IMR-90 (cell line): ENCODE measurements around the gene GM2A. TPM values are rescaled to one million over a fixed set of nuclear protein-coding genes. Genes with fewer than 3 reads are reported as not detected.

ENCODE experiments used
- ATAC-seq: fragments of 200-7000 bp; cut with Tn5 transposase; 2 replicates; pipeline ENCODE4 v1.9.1; 2020; ENCODE audit warnings: low read depth, mild to moderate bottlenecking, moderate library complexity
- BruUV-seq: library from RNA; stranded (reverse); fragments of 400-500 nt; replicated peaks from 2 replicates; lab custom pipeline; 2021; lab: Mats Ljungman, UMichigan
- CTCF ChIA-PET: fragments of 300-600 bp; formaldehyde crosslinking; extraction: SDS; loops from one replicate; lab custom pipeline; 2021; ENCODE audit warnings: antibody characterized with exemption; lab: Yijun Ruan, JAX
- POLR2A ChIA-PET: fragments of 300-600 bp; sonication (Branson Sonifier 250); formaldehyde crosslinking; loops from one replicate; lab custom pipeline; 2022; ENCODE audit warnings: antibody characterized with exemption; ENCODE audit not compliant: unreplicated experiment; lab: Charles Lee
- DNase-seq: peaks from one replicate; pipeline ENCODE4 v3.0.0; 2013
- H2AFZ ChIP-seq: replicated peaks from 2 replicates; pipeline ENCODE3; 2013; ENCODE audit warnings: low read length, mild to moderate bottlenecking; ENCODE audit not compliant: poor library complexity
- H2AK5ac ChIP-seq: 2 replicates; pipeline ENCODE4 v1.6.1; 2013; ENCODE audit warnings: low read depth, low read length, inconsistent platforms
- H2AK9ac ChIP-seq: replicated peaks from 2 replicates; pipeline ENCODE3; 2013; ENCODE audit warnings: mild to moderate bottlenecking, low read depth, low read length, moderate library complexity; ENCODE audit not compliant: poor library complexity
- H2BK120ac ChIP-seq: 2 replicates; pipeline ENCODE4 v1.6.1; 2013; ENCODE audit warnings: low read depth, low read length, inconsistent platforms
- H2BK15ac ChIP-seq: 3 replicates; pipeline ENCODE4 v1.6.1; 2013; ENCODE audit warnings: low read depth, low read length, inconsistent platforms
- H2BK20ac ChIP-seq: 2 replicates; pipeline ENCODE4 v1.6.1; 2013; ENCODE audit warnings: low read depth, mild to moderate bottlenecking, inconsistent platforms, low read length, moderate library complexity
- H2BK5ac ChIP-seq: 2 replicates; pipeline ENCODE4 v1.6.1; 2013; ENCODE audit warnings: mild to moderate bottlenecking, low read depth, low read length, inconsistent platforms; ENCODE audit not compliant: poor library complexity, severe bottlenecking
- H3K14ac ChIP-seq: replicated peaks from 2 replicates; pipeline ENCODE4 v1.6.1; 2013; ENCODE audit warnings: low read depth, low read length, inconsistent platforms
- H3K18ac ChIP-seq: 2 replicates; pipeline ENCODE4 v1.6.1; 2013; ENCODE audit warnings: low read depth, low read length, control low read depth
- H3K23ac ChIP-seq: 2 replicates; pipeline ENCODE4 v1.6.1; 2013; ENCODE audit warnings: low read depth, low read length, inconsistent platforms
- H3K27ac ChIP-seq: 2 replicates; pipeline ENCODE4 v1.5.1; 2013; ENCODE audit warnings: mild to moderate bottlenecking, control low read depth, low read length; ENCODE audit not compliant: insufficient read depth
- H3K27me3 ChIP-seq: 2 replicates; pipeline ENCODE4 v1.6.1; 2013; ENCODE audit warnings: low read length; ENCODE audit not compliant: control insufficient read depth, insufficient read depth
- H3K36me3 ChIP-seq: 2 replicates; pipeline ENCODE4 v1.6.1; 2013; ENCODE audit warnings: low read length, mixed read lengths; ENCODE audit not compliant: control insufficient read depth, insufficient read depth
- H3K4ac ChIP-seq: 2 replicates; pipeline ENCODE4 v1.6.1; 2013; ENCODE audit warnings: low read depth, low read length, inconsistent platforms
- H3K4me1 ChIP-seq: 2 replicates; pipeline ENCODE4 v1.6.1; 2013; ENCODE audit warnings: low read length, mixed read lengths; ENCODE audit not compliant: control insufficient read depth, insufficient read depth
- H3K4me2 ChIP-seq: 2 replicates; pipeline ENCODE4 v1.6.1; 2013; ENCODE audit warnings: low read depth, mild to moderate bottlenecking, control low read depth, low read length, moderate library complexity
- H3K4me3 ChIP-seq: 2 replicates; pipeline ENCODE4 v1.5.1; 2013; ENCODE audit warnings: low read depth, mild to moderate bottlenecking, control low read depth, low read length, moderate library complexity; ENCODE audit not compliant: insufficient read depth
- H3K56ac ChIP-seq: 2 replicates; pipeline ENCODE4 v1.6.1; 2013; ENCODE audit warnings: low read length, inconsistent platforms; ENCODE audit not compliant: insufficient read depth; ENCODE audit errors: extremely low read depth
- H3K79me1 ChIP-seq, 2 experiments: 2 replicates each; pipeline ENCODE4 v1.6.1; 2013; ENCODE audit warnings: low read length in 2 of 2, inconsistent platforms in 1 of 2, low read depth in 1 of 2
- H3K9ac ChIP-seq: 2 replicates; pipeline ENCODE4 v1.6.1; 2013; ENCODE audit warnings: low read depth, low read length, control low read depth
- H3K9me1 ChIP-seq: 2 replicates; pipeline ENCODE4 v1.6.1; 2013; ENCODE audit warnings: low read length, inconsistent platforms; ENCODE audit not compliant: insufficient read depth
- H3K9me3 ChIP-seq: 2 replicates; pipeline ENCODE4 v1.6.1; 2013; ENCODE audit warnings: low read length; ENCODE audit not compliant: control insufficient read depth, insufficient read depth
- H4K20me1 ChIP-seq: 2 replicates; pipeline ENCODE4 v1.6.1; 2013; ENCODE audit warnings: low read length, inconsistent platforms; ENCODE audit not compliant: insufficient read depth
- H4K5ac ChIP-seq: 2 replicates; pipeline ENCODE4 v1.6.1; 2013; ENCODE audit warnings: mild to moderate bottlenecking, low read depth, low read length, control low read depth
- H4K8ac ChIP-seq, 2 experiments: 2 replicates each; pipeline ENCODE4 v1.6.1; 2013; ENCODE audit warnings: low read depth in 2 of 2, low read length in 2 of 2, control low read depth in 1 of 2, inconsistent platforms in 1 of 2
- H4K91ac ChIP-seq: 2 replicates; pipeline ENCODE4 v1.6.1; 2013; ENCODE audit warnings: low read depth, low read length, inconsistent platforms; ENCODE audit not compliant: insufficient read depth
- CEBPB ChIP-seq: IDR thresholded peaks from 2 replicates; pipeline ENCODE4 v1.6.1; 2012; ENCODE audit warnings: low read depth, low read length, improper control_type of control experiment
- NFE2L2 ChIP-seq: fragments of 150-350 bp; IDR thresholded peaks from 2 replicates; pipeline ENCODE4 v1.6.1; 2016; ENCODE audit warnings: low read depth, mild to moderate bottlenecking, low read length
- POLR2A ChIP-seq: IDR thresholded peaks from 2 replicates; pipeline ENCODE4 v1.6.1; 2012; ENCODE audit warnings: mild to moderate bottlenecking, low read depth, low read length
- RAD21 ChIP-seq: IDR thresholded peaks from 2 replicates; pipeline ENCODE4 v1.6.1; 2012; ENCODE audit warnings: low read length, improper control_type of control experiment
- RCOR1 ChIP-seq: IDR thresholded peaks from 2 replicates; pipeline ENCODE4 v1.6.1; 2012; ENCODE audit warnings: mild to moderate bottlenecking, low read length, improper control_type of control experiment; ENCODE audit not compliant: insufficient replicate concordance
- RFX5 ChIP-seq: IDR thresholded peaks from 2 replicates; pipeline ENCODE4 v1.8.0; 2012; ENCODE audit warnings: low read depth, mild to moderate bottlenecking, low read length, moderate library complexity
- SMC3 ChIP-seq: fragments of 150-350 bp; IDR thresholded peaks from 2 replicates; pipeline ENCODE4 v1.6.1; 2016; ENCODE audit warnings: low read depth, mild to moderate bottlenecking, antibody characterized with exemption, low read length, moderate library complexity
- WGBS, 2 experiments: methylation state at CpG; one replicate each; pipeline versions ENCODE4 v1.1.5 to v1.1.7; 2013; ENCODE audit warnings: missing lambda C conversion rate in 2 of 2; ENCODE audit not compliant: insufficient read length in 1 of 2; ENCODE audit errors: extremely low coverage in 2 of 2; 5-methylcytosine and 5-hydroxymethylcytosine counted together
- dilution Hi-C: fragments of 300-500 bp; cut with HindIII; formaldehyde crosslinking; loops from one replicate; pipeline ENCODE4 v1.14.3; 2018; ENCODE audit warnings: low sequenced_read_pairs; ENCODE audit not compliant: unreplicated experiment
- in situ Hi-C: fragments of 300-500 bp; cut with MboI; formaldehyde crosslinking; loops from 3 replicates; pipeline ENCODE4 v1.14.3; 2019; ENCODE audit warnings: low sequenced_read_pairs, inconsistent platforms, mixed read lengths
- intact Hi-C: fragments of 100-400 bp; cut with micrococcal nuclease; formaldehyde crosslinking; loops from 2 replicates; pipeline ENCODE4 v1.10.0; 2022
- polyA plus RNA-seq, 3 experiments: library from polyadenylated mRNA; depleted of rRNA; stranded (reverse); fragments of >200 nt; gene quantifications; 2 replicates each; pipeline ENCODE4 v1.2.3, GENCODE V29; 2012; ENCODE audit warnings: low replicate concordance in 1 of 3
- total RNA-seq: library from RNA; depleted of rRNA; stranded (reverse); fragments of >200 nt; gene quantifications from 2 replicates; pipeline ENCODE4 v1.2.3, GENCODE V29; 2012

Gene GM2A
- total and polyA plus RNA-seq, 2 of the 4 experiments (the other 2 are of a cell fraction), result 13.8 to 18.5 TPM

- intact Hi-C loops, result no loop called here
- H3K27ac ChIP-seq, result no peak overlapping the region
- no peak overlapping the region for H3K9ac ChIP-seq
- no peaks in the 10 kb centered on the region for H3K27me3 ChIP-seq
- H2AFZ ChIP-seq, result peak overlapping the region; percentile 2
- H3K4me3 ChIP-seq, result no peak overlapping the region
- ChIA-PET POLR2A (no interaction called here), CTCF (interaction anchor here (0.5 to 0.9 kb wide), 2 partner anchors 19 to 1068 kb away, joined by 3 read pairs; no protein-coding TSS in a partner anchor)
- no peak overlapping the region for H4K5ac ChIP-seq
- H3K79me1 ChIP-seq, result peaks cover 0 to 5% of the 10 kb centered on the region in 2 experiments; a peak in 2 of 4 replicates
- peak overlapping the region; percentile 57 for H2AK9ac ChIP-seq
- H3K4ac ChIP-seq, result no peak overlapping the region
- H3K18ac ChIP-seq, result no peak overlapping the region
- H3K56ac ChIP-seq, result no peak overlapping the region
- dilution Hi-C loops, result no loop called here
- no CpG with 5 or more reads among the region's 5 CpGs for WGBS, 2 experiments
- H3K9me1 ChIP-seq, result peaks cover 5% of the 10 kb centered on the region; the same call in 1 of the 2 replicates
- no peak overlapping the region for H2BK15ac ChIP-seq
- no peak overlapping the region for H2BK120ac ChIP-seq
- H3K23ac ChIP-seq, result no peak overlapping the region
- H2AK5ac ChIP-seq, result no peak overlapping the region
- in situ Hi-C loops, result no loop called here
- no peak overlapping the region for H2BK5ac ChIP-seq
- H3K4me1 ChIP-seq, result no peaks in the 10 kb centered on the region; the same call in 1 of the 2 replicates
- H2BK20ac ChIP-seq, result no peak overlapping the region
- H3K4me2 ChIP-seq, result no peak overlapping the region
- no TSS peak for BruUV-seq
- H4K8ac ChIP-seq, result no peak overlapping the region
- H3K36me3 ChIP-seq, result no peaks in the 10 kb centered on the region
- ATAC-seq (no peak; the same call in 1 of the 2 replicates), DNase-seq (peak; percentile 19)
- H3K14ac ChIP-seq, result no peak overlapping the region
- H4K91ac ChIP-seq, result no peak overlapping the region
- H3K9me3 ChIP-seq, result no peaks in the 10 kb centered on the region
- H4K20me1 ChIP-seq, result no peaks in the 10 kb centered on the region
- no peak for TF ChIP-seq RFX5
- TF ChIP-seq NFE2L2, result no peak
- no peak for TF ChIP-seq POLR2A
- TF ChIP-seq RAD21, result no peak
- TF ChIP-seq SMC3, result no peak
- no peak; the same call in 1 of the 2 replicates for TF ChIP-seq CEBPB
- no peak for TF ChIP-seq RCOR1
These were observed 4.8 kb downstream of the GM2A start for GRCh38 chr5:151257731-151258181.
